HL-60 (cell line): Measurements from ENCODE around the gene TBX15.

ENCODE experiments used
- GABPA ChIP-seq: IDR thresholded peaks from 2 replicates; pipeline ENCODE4 v1.6.1; 2012; ENCODE audit warnings: low read depth
- POLR2AphosphoS5 ChIP-seq: IDR thresholded peaks from 2 replicates; pipeline ENCODE4 v1.6.1; 2012; ENCODE audit warnings: low read depth
- REST ChIP-seq: IDR thresholded peaks from 2 replicates; pipeline ENCODE4 v1.6.1; 2012; ENCODE audit warnings: low read depth; ENCODE audit not compliant: insufficient replicate concordance
- SPI1 ChIP-seq: IDR thresholded peaks from 2 replicates; pipeline ENCODE4 v1.6.1; 2012; ENCODE audit warnings: low read depth, mild to moderate bottlenecking, borderline replicate concordance
- TF ChIP-seq, protein P1 (sequence below): IDR thresholded peaks from one replicate; pipeline ENCODE4 v1.5.1; 2011; ENCODE audit warnings: low read length, control low read depth, inconsistent platforms; ENCODE audit not compliant: insufficient read depth

DNA sequence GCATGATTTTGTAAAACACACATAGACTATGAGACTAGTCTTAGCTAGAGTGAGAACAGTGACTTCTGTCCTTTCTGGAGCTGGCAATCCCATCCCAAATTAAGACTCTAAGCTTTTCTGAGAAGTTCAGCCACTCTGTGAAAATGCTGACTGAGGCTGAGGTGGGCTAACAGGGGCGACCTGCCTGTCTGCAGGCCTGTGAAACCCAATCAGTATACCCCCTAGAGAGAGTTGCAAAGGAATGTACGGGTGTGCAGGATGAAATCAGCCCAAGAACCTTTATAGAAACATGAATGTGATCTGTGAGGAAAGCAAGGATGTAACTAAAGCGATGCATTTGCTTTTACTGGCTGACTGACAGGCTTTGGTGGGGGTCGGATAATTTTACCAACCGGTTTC lies 16.0 kb upstream of the TBX15 start:
- TF ChIP-seq, protein P1, sequence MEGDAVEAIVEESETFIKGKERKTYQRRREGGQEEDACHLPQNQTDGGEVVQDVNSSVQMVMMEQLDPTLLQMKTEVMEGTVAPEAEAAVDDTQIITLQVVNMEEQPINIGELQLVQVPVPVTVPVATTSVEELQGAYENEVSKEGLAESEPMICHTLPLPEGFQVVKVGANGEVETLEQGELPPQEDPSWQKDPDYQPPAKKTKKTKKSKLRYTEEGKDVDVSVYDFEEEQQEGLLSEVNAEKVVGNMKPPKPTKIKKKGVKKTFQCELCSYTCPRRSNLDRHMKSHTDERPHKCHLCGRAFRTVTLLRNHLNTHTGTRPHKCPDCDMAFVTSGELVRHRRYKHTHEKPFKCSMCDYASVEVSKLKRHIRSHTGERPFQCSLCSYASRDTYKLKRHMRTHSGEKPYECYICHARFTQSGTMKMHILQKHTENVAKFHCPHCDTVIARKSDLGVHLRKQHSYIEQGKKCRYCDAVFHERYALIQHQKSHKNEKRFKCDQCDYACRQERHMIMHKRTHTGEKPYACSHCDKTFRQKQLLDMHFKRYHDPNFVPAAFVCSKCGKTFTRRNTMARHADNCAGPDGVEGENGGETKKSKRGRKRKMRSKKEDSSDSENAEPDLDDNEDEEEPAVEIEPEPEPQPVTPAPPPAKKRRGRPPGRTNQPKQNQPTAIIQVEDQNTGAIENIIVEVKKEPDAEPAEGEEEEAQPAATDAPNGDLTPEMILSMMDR: no peak
- no peak for TF ChIP-seq POLR2AphosphoS5
- no peak for TF ChIP-seq GABPA
- TF ChIP-seq SPI1: no peak
- TF ChIP-seq REST: no peak
